ENCODE results near the gene KIF18A.

Gene KIF18A

DNA sequence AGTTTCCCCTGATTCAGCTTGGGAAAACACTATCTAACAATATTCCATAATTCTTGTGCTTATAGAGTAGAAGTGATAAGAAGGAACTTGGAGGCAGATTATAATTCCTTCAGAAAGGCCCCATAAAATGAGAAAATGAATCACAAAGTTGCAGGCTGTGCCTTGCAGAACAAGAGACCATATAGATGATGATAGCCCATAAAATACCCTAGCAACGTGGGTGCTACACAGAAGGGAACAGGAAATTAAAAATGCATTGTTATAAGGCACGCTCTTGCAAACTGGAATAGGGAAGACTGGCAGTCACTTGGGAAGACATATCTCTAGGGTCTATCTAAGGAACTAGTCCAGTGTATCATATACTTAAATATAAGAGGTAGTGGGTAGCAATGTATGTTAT, 67.6 kb downstream of the KIF18A start:
- no peak for DNase-seq

DNA sequence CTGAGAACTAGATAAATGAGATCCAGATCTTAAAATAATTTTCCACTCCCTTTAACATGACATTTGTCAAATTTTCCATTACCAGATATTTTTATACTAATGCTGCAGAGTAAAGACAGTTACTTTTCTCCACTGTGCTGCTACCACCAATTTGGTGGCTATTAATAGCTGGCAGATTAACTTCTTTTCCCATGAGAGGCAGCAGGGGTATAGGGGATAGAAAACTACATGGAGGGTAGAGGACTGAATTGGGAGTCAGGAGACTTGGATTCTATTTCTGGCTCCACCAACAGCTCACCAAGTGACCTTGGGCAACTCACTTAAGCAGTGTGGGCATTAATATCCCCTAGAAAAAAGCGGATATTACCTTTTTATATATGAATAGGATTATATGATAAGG, 69.2 kb downstream of the KIF18A start:
- no peak for DNase-seq

DNA sequence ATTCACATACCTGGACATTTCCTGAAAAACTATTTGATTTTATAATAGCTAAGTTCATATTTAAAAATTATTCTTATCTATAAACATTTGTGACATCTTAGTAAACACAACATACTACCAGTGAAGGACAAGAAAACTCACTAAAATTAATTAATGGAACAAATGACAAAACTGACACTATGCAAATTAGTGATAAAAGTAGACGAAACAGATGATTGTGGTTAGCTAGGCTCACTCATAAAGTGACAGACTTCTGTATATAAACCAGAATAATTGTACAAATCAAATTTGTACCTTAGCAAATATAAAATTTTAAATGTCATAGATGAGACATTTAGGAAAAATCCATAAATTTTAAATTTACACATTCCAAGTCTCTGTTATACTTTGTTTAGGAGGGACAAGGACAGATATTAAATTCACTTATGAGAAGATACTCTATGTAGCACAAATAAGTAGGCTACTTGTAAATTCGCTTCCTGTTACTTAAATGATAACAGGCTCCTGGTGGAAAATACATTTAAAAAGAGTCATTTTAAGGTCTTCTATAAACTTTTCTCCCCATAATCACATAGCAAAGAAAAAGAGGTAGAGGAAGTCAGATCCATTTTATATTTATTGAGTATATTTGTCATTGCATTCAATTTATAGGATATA, 81.2 kb downstream of the KIF18A start:
- no peak for DNase-seq

DNA sequence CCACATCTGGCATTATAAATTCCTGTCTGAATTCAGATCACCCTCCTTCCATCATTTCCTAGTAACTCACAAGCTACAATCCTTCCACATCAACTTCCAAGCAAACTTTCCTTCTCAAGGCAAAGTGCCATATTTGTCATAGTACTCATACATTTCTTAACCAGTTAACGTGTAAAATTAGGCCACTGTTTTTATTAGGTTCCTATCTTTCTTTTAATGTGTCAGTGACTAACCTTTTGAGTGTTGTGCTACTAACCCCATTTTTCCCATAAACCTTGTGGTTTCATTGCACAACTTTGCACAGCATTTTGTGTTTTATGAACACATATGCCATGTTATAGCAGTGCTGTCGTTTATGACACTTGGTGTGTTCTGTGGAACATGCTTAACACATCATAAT, 90.1 kb downstream of the KIF18A start:
- no peak for DNase-seq

DNA sequence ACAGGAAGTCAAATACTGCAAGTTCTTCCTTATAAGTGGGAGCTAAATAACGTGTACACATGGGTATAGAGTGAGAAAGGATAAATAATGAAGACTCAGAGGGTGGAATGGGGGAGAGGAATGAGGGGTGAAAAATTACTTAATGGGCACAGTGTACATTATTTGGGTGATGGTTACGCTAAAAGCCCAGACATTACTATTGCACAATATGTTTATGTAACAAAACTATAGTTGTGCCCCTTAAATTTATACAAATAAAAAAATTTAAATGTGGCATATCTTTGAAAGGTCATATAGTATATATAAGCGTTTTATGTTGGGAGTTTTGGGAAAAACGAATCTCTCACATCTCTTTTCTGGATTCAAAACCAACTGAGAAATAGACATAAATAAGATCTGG, 96.1 kb downstream of the KIF18A start:
- DNase-seq: no peak

DNA sequence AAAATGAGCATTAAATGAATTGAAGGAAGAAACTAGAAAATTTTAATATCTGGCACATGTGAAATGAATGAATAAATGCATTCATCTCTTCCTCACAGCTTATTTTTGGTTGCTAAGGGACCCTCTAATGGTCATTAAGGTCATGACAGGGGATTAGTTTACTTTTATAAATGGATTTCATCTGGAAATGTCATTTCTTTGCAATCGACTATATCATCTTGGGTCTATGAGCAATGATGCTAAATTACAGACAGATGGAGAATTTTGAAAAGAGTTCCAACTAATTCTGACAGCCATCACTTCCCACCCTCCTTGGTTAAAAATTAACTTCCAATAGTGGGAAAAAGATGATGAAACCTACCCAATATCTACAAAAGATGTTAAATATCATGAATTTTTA, 98.0 kb downstream of the KIF18A start:
- no peak for DNase-seq

DNA sequence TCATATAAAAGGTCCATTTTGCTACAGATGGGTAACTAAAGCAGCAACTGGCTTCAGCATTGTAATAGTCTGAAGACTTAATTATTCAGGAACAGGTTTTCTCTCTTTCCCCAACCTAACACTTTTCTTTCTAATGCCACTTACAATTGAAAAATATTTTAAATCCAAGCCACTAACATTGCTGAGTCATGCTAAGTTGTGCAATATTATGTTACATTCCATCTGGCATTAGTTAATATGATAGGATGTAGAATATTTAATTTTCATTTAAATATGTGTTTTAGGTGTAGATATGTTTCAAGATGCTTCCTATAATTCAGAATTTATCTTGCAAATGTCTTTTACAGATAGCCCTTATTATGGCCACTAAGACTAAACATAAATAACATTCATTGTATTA, 98.6 kb downstream of the KIF18A start:
- DNase-seq: no peak

DNA sequence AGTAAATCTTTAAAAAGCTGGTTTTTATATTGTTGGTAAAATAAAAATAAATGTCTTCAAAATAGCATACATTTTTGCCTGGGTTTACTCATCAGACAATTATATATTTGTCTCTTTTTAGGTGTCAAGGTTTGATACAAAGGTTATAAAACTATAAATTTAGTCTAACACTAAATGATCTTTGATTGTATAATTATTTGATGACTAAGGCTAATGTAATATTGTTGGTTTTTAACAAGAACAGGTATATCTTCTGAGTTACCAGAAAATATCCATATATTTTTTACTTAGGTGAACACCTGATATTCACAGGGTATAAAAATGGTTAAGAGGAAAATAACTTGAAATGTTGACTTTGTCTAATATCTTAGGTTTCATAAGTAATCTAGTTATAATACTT, 104.3 kb downstream of the KIF18A start:
- DNase-seq: no peak

DNA sequence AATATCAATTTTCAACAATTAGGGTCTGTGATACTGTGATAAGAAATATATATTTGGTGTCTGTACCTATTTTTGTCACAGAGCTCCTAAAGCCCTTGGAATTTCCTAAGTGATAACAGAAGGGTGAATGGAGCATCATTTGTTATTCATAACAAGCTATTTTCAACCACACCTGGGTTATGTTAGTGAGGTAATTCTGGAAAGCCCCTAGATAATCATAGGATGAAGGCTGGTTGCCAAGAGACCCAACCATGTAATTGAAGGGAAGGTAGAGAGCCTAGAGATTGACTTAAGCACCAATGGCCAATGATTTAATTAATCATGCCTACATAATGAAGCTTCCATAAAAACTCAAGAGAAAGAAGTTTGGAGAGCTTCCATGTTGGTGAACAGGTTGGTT, 109.4 kb downstream of the KIF18A start:
- DNase-seq: no peak

DNA sequence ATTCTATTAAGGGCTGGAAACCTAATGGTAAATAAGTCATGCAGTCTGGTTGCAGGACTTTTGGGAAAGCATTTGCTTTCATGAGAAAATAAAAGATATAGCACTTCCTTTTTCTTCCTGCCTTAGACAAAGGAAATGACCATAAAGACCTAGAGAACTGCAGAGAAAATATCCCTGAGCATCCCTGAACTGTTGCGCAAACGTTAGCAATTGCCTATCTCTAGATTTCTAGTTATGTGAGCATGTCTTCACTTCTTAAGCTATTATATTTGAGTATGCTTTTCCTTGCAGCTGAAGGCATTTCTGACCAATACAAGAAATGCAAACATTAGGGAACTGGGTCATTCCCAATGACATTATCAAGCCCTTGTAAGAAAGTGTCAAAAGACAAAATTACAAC, 110.6 kb downstream of the KIF18A start:
- DNase-seq: no peak

DNA sequence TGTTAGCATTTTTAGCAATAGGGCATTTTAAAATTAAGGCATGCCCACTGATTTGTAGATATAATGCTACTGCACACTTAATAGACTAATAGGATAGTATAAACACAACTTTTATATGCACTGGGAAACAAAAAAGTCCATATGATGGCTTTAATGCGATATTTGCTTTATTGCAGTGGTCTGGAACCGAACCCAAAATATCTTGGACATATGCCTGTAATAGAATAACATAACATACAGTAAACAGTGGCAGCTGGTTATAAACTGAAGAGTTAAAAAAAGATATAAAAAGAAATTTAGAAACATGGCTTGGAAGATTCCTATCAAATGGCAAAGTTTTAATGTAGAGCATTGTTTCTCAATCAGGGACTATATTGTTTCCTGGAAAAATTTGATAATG, 111.9 kb downstream of the KIF18A start:
- no peak for DNase-seq

DNA sequence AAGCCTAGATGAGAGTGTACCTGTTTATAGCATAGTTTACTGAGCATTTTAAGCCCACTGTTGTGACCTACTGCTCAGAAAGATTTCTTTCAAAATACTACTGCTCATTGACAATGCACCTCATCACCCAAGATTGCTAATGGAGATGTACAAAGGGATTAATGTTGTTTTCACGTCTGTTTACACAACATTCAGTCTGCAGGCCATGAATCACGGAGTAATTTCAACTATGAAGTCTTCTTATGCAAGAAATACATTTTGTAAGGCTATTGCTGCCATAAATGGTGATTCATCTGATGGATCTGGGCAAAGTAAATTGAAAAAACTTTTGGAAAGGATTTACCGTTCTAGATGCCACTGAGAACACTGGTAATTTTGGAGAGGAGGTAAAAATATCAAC, 112.9 kb downstream of the KIF18A start:
- no peak for DNase-seq

DNA sequence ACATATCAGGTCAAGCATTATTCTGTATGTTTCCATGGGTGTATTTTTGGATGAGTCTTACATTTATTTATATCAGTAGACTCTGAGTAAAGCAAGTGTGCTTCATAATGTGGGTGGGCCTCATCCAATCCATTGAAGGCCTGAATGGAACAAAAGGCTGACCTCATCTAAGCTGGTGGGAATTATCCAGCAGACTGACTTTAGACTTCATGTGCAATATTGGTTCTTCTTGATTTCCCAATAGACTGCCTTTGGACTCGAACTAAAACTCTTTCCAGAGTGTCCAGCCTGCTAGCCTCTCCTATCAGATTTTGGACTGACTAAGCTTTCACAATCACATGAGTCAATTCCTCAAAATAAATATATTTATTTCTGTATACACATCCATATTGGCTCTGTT, 116.2 kb downstream of the KIF18A start:
- no peak for DNase-seq

DNA sequence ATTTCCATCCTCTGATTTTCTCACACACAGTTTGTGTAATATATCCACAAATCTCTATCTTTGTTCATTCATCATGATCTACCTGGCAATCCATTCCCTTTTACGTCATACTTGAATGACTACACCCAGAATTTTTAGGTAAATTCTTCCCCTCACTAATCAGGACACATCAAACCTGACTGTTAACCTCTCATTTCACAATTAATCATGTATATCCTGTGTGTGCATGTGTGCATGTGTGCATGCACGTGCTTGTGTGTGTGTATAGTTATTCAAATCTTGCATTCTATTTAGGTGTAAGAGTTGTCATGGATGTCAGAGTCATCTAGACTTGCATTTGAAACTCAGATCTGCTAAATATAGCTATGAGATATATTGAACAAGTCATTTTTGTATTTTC, 130.4 kb downstream of the KIF18A start:
- DNase-seq: no peak

DNA sequence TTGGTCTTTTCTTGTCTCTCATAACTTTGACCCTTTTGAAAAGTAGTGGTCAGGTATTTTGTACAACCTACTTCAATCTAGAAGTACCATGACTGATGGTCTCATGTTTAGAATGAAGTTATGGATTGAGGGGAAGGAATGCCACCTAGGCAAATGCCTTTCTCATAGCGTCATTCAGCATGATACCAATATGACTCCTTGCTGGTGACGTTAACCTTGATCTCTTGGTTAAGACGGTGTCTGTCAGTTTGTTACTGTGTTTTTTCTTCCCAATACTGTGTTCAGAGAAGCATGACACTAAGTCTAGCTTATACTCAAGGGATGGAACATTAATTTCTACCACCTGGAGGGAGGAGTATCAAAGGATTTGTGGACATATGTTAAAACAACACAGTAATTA, 130.9 kb downstream of the KIF18A start:
- no peak for DNase-seq

DNA sequence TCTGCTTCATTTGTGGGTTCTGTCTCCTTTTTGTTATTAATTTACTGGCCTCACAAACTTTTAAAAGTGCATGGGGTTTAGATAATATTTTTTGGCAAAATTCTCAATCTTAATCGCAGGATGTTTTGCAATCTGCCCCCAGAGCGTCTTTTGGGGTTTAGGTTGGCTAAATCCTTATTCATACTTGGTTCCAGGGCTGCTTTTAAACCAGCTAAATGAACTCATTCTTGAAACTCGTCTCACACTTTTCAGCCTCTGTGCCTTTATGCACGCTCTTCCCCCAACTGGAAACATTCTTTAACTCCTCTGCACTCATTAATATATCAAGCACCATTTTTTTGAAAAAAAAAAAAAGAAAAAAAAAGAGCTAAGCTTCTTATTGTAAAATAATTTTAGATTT, 131.7 kb downstream of the KIF18A start:
- no peak for DNase-seq

DNA sequence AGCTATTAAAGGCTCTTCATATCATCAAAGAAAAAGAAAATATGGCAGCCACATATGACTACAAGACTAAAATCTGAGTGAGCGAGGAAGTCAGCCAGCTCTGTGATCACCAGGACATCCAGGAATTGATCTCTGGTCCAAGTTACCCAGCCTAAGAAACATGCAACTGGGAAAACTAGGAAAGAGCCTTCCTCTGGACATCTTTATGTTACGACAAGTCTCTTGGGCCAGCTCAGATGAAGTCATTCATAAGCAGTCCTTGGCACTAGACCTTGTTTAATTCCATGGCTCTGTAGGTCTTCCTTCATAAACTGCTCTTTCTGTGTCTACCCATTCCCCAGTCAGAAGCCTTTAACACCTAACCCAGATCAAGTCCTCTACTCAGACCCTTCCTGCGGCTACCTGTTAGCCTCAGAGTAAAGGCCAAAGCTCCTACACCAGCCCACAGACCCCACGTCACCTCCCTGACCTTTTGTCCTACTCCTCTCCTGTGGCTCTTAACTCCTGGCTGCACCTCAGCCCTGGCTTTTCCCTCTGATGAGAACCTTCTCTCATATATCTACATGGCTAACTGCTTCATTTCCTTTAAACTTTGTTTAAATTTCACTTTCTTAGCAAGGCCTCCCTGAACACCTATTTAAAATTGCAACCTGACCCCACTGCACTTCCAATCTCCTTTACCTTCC, 134.0 kb downstream of the KIF18A start:
- no peak for DNase-seq

DNA sequence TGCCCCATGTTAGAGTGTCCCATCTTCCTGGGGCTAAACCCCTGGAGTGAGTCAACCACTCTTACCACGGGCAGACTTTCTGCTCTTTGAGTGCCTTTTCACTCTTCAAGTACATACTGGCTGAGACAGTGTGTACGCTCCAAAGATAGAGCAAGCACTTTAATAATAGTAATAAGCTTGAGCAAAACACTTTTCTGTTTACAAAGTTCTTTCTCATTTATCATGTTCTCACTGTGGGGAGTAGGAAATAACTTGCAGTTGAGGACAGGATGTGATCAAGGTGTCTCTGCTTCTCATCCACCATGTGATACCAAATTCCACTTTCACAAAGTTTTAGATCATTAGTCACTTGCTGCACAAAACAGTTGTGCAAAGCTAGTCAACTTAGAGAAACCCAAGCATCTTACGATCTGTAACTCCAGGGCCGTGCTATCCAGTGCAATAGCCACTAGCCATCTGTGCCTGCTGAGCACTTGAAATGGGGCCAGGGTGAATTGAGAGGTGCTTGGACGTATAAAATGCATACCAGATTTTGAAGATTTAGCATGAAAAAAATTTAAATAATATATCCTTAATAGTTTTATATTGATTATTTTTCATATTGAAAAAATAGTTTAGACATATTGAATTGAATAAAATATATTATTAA, 135.3 kb downstream of the KIF18A start:
- DNase-seq: no peak

DNA sequence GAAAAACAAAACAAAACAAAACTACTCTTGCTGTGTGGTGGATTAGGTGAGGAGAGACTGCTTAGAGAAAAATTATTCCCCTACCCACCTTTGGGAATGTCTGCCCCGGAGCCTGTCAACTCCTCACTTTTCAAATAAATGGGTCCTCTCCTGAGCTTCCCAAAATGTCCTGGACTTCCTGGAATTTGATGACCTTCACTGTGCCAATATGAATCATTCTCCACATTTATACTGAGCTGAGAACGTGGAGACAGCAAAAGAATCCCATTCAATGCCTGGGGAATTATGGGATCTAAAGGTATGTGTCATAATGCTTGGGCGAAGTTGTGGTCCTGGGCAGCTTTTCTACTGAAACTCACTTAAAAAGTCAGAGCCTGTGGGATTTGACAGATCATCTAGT, 136.8 kb downstream of the KIF18A start:
- DNase-seq: no peak
